GM23248 (cell line): ENCODE measurements around the gene PRLR. TPM values are rescaled to one million over a fixed set of nuclear protein-coding genes. Genes with fewer than 3 reads are reported as not detected.

ENCODE experiments used
- DNase-seq: peaks from one replicate; pipeline ENCODE4 v3.0.0-alpha.2; 2015
- H2AFZ ChIP-seq: fragments of 200-600 bp; sonication (generic); 2 replicates; pipeline ENCODE4 v1.6.1; 2016; ENCODE audit warnings: antibody characterized with exemption
- H3F3A ChIP-seq: fragments of 200-600 bp; sonication (generic); 2 replicates; pipeline ENCODE4 v1.6.1; 2016; ENCODE audit warnings: mild to moderate bottlenecking, antibody characterized with exemption, mixed run types; ENCODE audit not compliant: insufficient read depth
- H3K27ac ChIP-seq: fragments of 200-600 bp; sonication (generic); 2 replicates; pipeline ENCODE4 v1.5.1; 2016; ENCODE audit warnings: mild to moderate bottlenecking
- H3K27me3 ChIP-seq: fragments of 200-600 bp; sonication (generic); replicated peaks from 2 replicates; pipeline ENCODE4 v1.6.1; 2016; ENCODE audit warnings: mild to moderate bottlenecking; ENCODE audit not compliant: insufficient read depth
- H3K36me3 ChIP-seq: fragments of 200-600 bp; sonication (generic); 2 replicates; pipeline ENCODE4 v1.6.1; 2016; ENCODE audit warnings: low read depth, mild to moderate bottlenecking
- H3K4me1 ChIP-seq: fragments of 200-600 bp; sonication (generic); 2 replicates; pipeline ENCODE4 v1.6.1; 2016; ENCODE audit warnings: mild to moderate bottlenecking; ENCODE audit not compliant: insufficient read depth
- H3K4me2 ChIP-seq: fragments of 200-600 bp; sonication (generic); one replicate; pipeline ENCODE4 v1.6.1; 2016; ENCODE audit warnings: mild to moderate bottlenecking; ENCODE audit not compliant: unreplicated experiment
- H3K4me3 ChIP-seq: fragments of 200-600 bp; sonication (generic); 2 replicates; pipeline ENCODE4 v1.5.1; 2016; ENCODE audit warnings: mild to moderate bottlenecking
- H3K79me2 ChIP-seq: fragments of 200-600 bp; sonication (generic); 2 replicates; pipeline ENCODE4 v1.6.1; 2016; ENCODE audit warnings: mild to moderate bottlenecking; ENCODE audit not compliant: insufficient read depth
- H3K9ac ChIP-seq: fragments of 200-600 bp; sonication (generic); 2 replicates; pipeline ENCODE4 v1.6.1; 2016; ENCODE audit warnings: mild to moderate bottlenecking
- H3K9me2 ChIP-seq: fragments of 200-600 bp; sonication (generic); 2 replicates; pipeline ENCODE4 v1.6.1; 2016; ENCODE audit warnings: mixed run types, mild to moderate bottlenecking, moderate library complexity; ENCODE audit not compliant: insufficient read depth
- H3K9me3 ChIP-seq: fragments of 200-600 bp; sonication (generic); one replicate; pipeline ENCODE4 v1.6.1; 2017; ENCODE audit warnings: low read depth
- H4K20me1 ChIP-seq: fragments of 200-600 bp; sonication (generic); 2 replicates; pipeline ENCODE4 v1.6.0; 2016; ENCODE audit not compliant: insufficient read depth
- EZH2 ChIP-seq: fragments of 200-600 bp; sonication (generic); IDR thresholded peaks from 2 replicates; pipeline ENCODE4 v1.6.1; 2018; ENCODE audit warnings: antibody characterized with exemption, mild to moderate bottlenecking; ENCODE audit not compliant: insufficient read depth, poor library complexity, severe bottlenecking
- EZH2phosphoT487 ChIP-seq: fragments of 200-600 bp; sonication (generic); IDR thresholded peaks from 2 replicates; pipeline ENCODE4 v1.6.1; 2018; ENCODE audit warnings: antibody characterized with exemption, moderate library complexity, mild to moderate bottlenecking, low read depth; ENCODE audit not compliant: insufficient read depth
- WGBS, 2 experiments: methylation state at CpG; one replicate each; pipeline ENCODE4 v1.1.6; 2015 to 2017; ENCODE audit warnings: low lambda C conversion rate in 2 of 2, low coverage in 1 of 2; ENCODE audit errors: missing lambda C conversion rate in 2 of 2; 5-methylcytosine and 5-hydroxymethylcytosine counted together
- in situ Hi-C: fragments of 300-500 bp; cut with MboI; formaldehyde crosslinking; loops from 2 replicates; pipeline ENCODE4 v1.15.0; 2020
- polyA plus RNA-seq: library from polyadenylated mRNA; unstranded; fragments of >200 nt; fragmentation: Nextera tagmentation; extraction: Ambion mirVana; gene quantifications from 2 replicates; pipeline ENCODE4 v1.2.1, GENCODE V29; 2016
- total RNA-seq: library from RNA; depleted of rRNA; stranded (reverse); fragments of >200 nt; shearing (Covaris generic); gene quantifications from 2 replicates; pipeline ENCODE4 v1.2.3, GENCODE V29; 2014

PRLR gene
- total and polyA plus RNA-seq, 2 experiments from 2014 or later, result 0.80 to 5.8 TPM

DNA sequence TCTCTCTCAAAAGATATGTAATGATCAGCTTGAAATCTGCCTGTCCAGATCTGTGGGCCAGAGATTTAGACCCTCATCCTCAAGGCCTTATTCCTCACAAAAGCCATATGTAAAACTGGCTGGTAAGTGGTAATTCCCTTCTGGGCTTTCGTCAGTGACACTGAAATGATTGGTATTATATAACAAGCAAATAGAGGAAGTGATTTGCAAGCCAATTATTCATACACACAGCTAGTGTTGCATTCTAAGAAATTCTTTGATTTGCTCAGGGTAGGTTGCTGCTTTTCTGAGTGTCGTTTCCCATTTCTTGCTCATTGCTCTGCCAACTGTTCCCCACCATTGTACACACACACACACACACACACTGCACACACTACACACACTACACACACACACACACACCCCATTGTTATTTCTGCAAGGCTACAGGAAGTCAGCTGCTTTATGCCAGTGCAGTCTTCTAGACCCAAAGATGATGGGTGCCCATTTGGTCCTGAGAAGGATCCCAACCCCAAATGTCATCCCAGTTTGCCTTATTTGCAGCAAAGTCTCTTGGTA, 76.8 kb downstream of the PRLR start:
- 86 to 91% methylated on average over 2 of the region's 2 CpGs for WGBS, 2 experiments
- H3K4me1 ChIP-seq, result no peaks in the 10 kb centered on the region
- no peak for TF ChIP-seq EZH2
- H3K9me3 ChIP-seq, result no peaks in the 10 kb centered on the region
- no peaks in the 10 kb centered on the region for H3F3A ChIP-seq
- no peaks in the 10 kb centered on the region for H3K27me3 ChIP-seq
- no peaks in the 10 kb centered on the region for H3K79me2 ChIP-seq
- no peak for DNase-seq
- no peak overlapping the region for H3K4me3 ChIP-seq
- in situ Hi-C loops, result no loop called here
- no peak overlapping the region for H3K9ac ChIP-seq
- no peak overlapping the region for H2AFZ ChIP-seq
- no peaks in the 10 kb centered on the region for H3K36me3 ChIP-seq
- no peaks in the 10 kb centered on the region for H4K20me1 ChIP-seq
- no peaks in the 10 kb centered on the region for H3K9me2 ChIP-seq
- H3K27ac ChIP-seq, result no peak overlapping the region
- H3K4me2 ChIP-seq, result no peak overlapping the region

DNA sequence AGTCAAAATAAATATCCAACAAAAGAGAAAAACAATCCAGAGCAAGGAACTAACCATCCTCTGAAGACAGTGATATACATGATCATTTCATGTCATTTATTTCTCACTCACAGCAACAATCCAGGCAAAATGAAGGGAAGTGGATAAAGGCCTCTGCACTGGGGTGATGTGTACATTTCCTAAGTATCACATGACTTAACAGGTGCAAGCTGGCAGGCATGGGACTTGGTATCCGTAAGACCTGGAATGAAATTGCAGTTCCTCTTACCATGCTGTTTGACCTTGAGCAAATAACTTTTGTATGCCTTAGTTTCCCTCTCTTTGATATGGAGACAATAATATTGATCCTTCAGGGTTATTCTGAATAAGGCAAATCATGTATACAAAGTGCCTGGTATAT, 77.6 kb downstream of the PRLR start:
- H3K4me1 ChIP-seq, result no peaks in the 10 kb centered on the region
- H3K9me2 ChIP-seq, result no peaks in the 10 kb centered on the region
- H3K4me2 ChIP-seq, result no peak overlapping the region
- no peak for DNase-seq
- no peak overlapping the region for H3K4me3 ChIP-seq
- H2AFZ ChIP-seq, result no peak overlapping the region
- no peaks in the 10 kb centered on the region for H3K79me2 ChIP-seq
- H3K9me3 ChIP-seq, result no peaks in the 10 kb centered on the region
- H3F3A ChIP-seq, result no peaks in the 10 kb centered on the region
- no peak overlapping the region for H3K27ac ChIP-seq
- WGBS, 2 experiments, result 91 to 94% methylated on average over 1 of the region's 1 CpG
- H3K27me3 ChIP-seq, result no peaks in the 10 kb centered on the region
- H4K20me1 ChIP-seq, result no peaks in the 10 kb centered on the region
- no peak overlapping the region for H3K9ac ChIP-seq
- TF ChIP-seq EZH2phosphoT487 (no peak), EZH2 (no peak)
- H3K36me3 ChIP-seq, result no peaks in the 10 kb centered on the region
- in situ Hi-C loops, result no loop called here

DNA sequence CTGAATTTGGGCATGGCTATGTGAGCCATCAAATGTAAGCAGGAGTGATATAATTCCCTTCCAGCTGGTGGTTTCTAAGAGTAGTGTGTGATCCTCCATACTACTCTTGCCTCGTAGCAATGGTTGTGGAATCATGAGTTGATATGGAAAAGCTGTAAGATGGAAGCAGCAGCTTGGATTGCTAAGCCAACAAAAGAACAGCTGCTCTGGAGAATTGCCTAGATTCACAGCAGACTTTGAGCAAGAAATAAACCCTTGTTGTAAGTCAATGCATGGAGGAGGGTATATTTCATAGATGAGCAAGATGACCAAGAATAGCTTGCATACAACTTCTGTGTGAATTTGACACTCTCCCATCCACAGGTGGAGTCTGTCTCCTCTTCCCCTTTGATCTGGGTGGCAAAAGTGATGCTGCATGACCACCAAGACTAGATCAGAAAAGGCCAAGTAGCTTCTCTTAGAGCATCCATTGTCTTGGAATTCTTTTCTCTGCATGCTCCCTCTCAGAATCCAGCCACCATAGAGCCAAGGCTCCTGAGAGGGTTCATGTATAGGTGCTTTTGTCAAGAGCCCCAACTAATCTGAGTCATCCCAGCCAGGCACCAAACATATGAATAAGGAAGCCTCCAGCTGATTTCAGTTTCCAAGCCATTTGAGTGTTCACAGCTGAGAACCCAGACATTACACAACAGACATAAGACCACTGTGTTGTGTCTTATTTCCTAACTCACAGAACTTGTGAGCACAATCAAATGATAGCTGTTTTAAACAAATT, 79.0 kb downstream of the PRLR start:
- Histone ChIP-seq H3K9me2 (no peaks in the 10 kb centered on the region), H3K27me3 (no peaks in the 10 kb centered on the region), H3K4me1 (peaks cover 5% of the 10 kb centered on the region; the same call in 1 of the 2 replicates), H3K9ac (no peak overlapping the region), H3F3A (peaks cover 7% of the 10 kb centered on the region; the same call in 1 of the 2 replicates), H3K4me2 (no peak overlapping the region), H3K36me3 (no peaks in the 10 kb centered on the region), H4K20me1 (no peaks in the 10 kb centered on the region), H3K9me3 (no peaks in the 10 kb centered on the region), H3K79me2 (no peaks in the 10 kb centered on the region), H2AFZ (no peak overlapping the region), H3K4me3 (no peak overlapping the region), H3K27ac (no peak overlapping the region)
- TF ChIP-seq EZH2phosphoT487 (no peak), EZH2 (no peak)
- in situ Hi-C loops, result no loop called here
- DNase-seq, result peak; percentile 32
- WGBS, 2 experiments, result 72 to 79% methylated on average over 1 of the region's 1 CpG

DNA sequence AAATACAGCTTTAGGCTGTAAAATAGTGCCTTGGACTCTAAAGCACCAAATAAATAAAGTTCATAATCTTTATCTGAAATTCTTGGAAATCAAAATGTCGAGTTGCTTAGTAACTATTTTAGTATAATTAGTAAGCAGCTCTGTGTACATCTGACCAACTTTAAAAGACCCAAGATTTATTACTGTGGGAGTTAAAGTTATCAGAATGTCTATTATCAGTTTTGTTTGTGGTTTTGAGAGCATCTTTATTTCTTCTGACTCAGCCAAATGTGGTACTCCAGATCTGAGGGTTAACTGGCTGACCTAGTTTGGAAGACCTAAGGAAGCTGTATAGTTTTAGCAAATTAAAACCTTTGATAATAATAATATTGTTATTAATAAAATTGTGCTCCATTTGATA, 81.2 kb downstream of the PRLR start:
- Histone ChIP-seq H3K79me2 (no peaks in the 10 kb centered on the region), H3K27ac (no peak overlapping the region), H3K9me3 (no peaks in the 10 kb centered on the region), H3F3A (peaks cover 23% of the 10 kb centered on the region), H3K9me2 (no peaks in the 10 kb centered on the region), H3K4me1 (peaks cover 22% of the 10 kb centered on the region), H3K27me3 (no peaks in the 10 kb centered on the region), H4K20me1 (no peaks in the 10 kb centered on the region), H2AFZ (no peak overlapping the region), H3K36me3 (no peaks in the 10 kb centered on the region), H3K4me2 (no peak overlapping the region), H3K9ac (no peak overlapping the region), H3K4me3 (no peak overlapping the region)
- TF ChIP-seq EZH2 (no peak), EZH2phosphoT487 (no peak)
- WGBS, 2 experiments, result 73 to 89% methylated on average over 1 of the region's 1 CpG
- no peak for DNase-seq
- in situ Hi-C loops, result no loop called here
